Non-pigmented ciliary epithelial cell (primary cell): ENCODE measurements around the gene CLSTN3.
A peak's percentile ranks its signal among the peaks of the same experiment; 100 is the strongest.

ENCODE experiments used
- DNase-seq: peaks from one replicate; pipeline ENCODE4 v3.0.0-alpha.2; 2010; ENCODE audit warnings: low read depth

Gene CLSTN3

GRCh38 chr12:7188562-7189397, 58.6 kb downstream of the CLSTN3 start:
- no peak for DNase-seq

DNA sequence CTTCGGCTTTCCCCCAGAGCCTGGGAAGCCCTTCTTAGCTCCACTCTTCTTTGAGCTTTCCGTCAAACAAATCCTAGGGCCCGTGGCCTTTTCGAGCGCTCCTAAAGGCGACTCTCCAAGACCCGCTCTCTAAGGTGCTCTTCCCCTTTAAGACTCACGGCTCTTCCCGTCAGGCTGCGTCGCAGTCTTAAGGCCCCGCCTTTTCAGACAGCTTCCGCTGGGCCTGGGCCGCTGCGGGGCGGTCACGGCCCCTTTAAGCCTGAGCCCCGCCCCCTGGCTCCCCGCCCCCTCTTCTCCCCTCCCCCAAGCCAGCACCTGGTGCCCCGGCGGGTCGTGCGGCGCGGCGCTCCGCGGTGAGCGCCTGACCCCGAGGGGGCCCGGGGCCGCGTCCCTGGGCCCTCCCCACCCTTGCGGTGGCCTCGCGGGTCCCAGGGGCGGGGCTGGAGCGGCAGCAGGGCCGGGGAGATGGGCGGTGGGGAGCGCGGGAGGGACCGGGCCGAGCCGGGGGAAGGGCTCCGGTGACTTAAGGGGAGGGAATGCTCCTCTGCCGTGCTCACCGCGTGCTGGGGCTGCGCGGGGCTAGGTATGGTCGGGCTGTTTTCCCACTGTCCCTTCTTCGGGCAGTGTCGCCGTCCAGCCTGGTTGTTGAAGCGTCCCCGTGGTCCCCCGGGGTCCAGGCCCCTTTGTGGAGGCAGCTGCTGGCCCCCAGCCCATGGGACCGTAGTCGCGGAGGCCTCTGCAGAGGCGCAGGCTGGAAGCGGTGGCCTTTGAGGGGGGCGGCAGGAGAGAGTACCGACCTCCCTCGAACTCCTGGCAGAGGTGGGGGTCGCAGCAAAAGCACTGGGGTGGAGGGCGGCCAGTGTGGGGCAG, 59.5 kb downstream of the CLSTN3 start, which contains the start of gene PEX5:
Gene PEX5, plus strand, starts transcription at position 289 of the 870 bp plus-strand sequence. CDS start 692 bp downstream, outside the sequence.
- DNase-seq, result peak; percentile 70

DNA sequence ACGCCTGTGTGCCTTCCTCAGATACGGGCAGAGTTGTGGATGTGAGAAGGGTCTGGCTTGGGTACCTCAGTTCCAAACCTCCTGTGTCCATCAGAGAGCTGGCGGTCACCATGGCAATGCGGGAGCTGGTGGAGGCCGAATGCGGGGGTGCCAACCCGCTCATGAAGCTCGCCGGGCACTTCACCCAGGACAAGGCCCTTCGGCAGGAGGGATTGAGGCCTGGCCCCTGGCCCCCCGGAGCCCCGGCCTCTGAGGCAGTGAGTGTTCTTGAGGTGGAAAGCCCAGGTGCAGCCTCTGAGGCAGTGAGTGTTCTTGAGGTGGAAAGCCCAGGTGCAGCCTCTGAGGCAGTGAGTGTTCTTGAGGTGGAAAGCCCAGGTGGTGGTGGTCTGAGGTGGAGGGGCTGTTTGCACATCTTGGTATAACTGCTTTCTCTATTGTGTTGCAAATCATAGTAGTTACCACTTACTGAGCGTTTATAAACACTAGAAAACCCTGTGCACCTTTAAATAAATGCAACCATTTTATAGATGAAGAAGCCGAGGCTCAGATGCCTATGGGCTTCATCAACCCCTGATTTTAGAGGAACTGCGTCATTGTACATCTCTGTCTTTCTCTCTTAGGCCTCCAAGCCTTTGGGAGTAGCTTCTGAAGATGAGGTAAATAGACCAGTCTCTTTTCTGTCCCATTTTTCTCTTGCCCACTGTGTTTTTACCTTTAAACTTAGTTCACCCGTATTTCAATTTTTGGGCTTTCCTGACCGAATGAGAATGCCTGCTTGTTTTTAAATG, 60.3 kb downstream of the CLSTN3 start:
- no peak for DNase-seq

DNA sequence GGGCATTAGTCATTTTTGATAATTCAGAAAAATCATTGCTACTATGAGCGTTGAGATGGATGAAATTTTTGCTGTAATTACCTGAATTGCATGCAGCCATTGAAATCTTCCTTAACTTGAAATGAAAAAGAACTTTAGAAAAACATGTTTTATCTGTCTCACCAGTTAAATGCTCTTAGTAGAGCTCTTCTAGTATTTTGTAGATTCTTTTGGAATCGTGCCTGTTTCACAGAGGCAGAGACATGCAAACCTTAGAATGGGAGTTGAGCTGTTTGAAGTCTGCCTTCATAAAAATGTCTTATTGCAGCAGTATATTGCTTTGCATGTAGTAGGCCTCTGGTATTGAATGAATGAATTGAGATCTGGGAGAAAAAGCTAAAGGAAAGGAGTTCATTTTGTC, 63.5 kb downstream of the CLSTN3 start:
- DNase-seq, result no peak

GRCh38 chr12:7197841-7198240, 67.7 kb downstream of the CLSTN3 start:
- DNase-seq, result no peak

- no peak for DNase-seq
Measured at GRCh38 chr12:7203109-7203508, 72.9 kb downstream of the CLSTN3 start.

DNA sequence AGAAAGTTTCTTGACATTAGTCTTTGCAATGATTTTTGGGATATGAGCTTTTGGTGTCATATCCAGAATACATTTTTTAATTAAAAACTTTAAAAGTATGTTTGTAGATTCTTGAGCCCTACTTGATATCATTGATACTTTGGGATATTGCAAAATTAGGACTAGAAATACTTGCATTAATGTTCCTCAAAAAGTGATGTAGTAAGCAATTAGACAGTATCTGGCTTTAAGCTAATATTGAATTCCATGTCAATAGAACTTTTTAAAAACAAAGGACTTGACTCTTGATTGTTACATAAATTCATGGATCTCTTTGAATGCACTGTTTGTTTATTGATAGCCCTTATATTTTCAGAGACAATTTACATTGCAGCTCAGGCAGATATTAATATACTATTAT, 74.9 kb downstream of the CLSTN3 start:
- no peak for DNase-seq

- no peak for DNase-seq
Measured at GRCh38 chr12:7206691-7207090, 76.5 kb downstream of the CLSTN3 start.

- no peak for DNase-seq
Measured at GRCh38 chr12:7207866-7208625, 77.9 kb downstream of the CLSTN3 start.
